Ascending aorta (tissue), 2 donors: ENCODE data around the gene OBP2B. TPM values are rescaled to one million over a fixed set of nuclear protein-coding genes. Genes with fewer than 3 reads are reported as not detected.

Experiments
- DNase-seq, 2 donors: peaks; one replicate each; pipeline ENCODE4 v3.0.0-alpha.2; 2019; ENCODE audit warnings: low spot score in 2 of 2
- H3K27ac ChIP-seq, 2 donors: fragments of 200-600 bp; sonication (generic); one replicate each; pipeline ENCODE4 v1.5.1; 2016 to 2017; ENCODE audit warnings: mild to moderate bottlenecking in 1 of 2
- H3K27me3 ChIP-seq: fragments of 200-600 bp; sonication (generic); one replicate; pipeline ENCODE4 v1.5.1; 2017
- H3K36me3 ChIP-seq, 2 donors: fragments of 200-600 bp; sonication (generic); one replicate each; pipeline ENCODE4 v1.5.1; 2016
- H3K4me1 ChIP-seq, 2 donors: fragments of 200-600 bp; sonication (generic); one replicate each; pipeline ENCODE4 v1.5.1; 2016 to 2017; ENCODE audit warnings: mild to moderate bottlenecking in 1 of 2
- H3K4me3 ChIP-seq, 2 donors: fragments of 200-600 bp; sonication (generic); one replicate each; pipeline ENCODE4 v1.5.1; 2016 to 2017; ENCODE audit warnings: mild to moderate bottlenecking in 1 of 2
- H3K9me3 ChIP-seq, 2 donors: fragments of 200-600 bp; sonication (generic); one replicate each; pipeline ENCODE4 v1.5.1; 2016
- CTCF ChIP-seq, 3 experiments: fragments of 200-600 bp in 2 of 3; fragments of 450-650 bp in 1 of 3; sonication (generic) in 2 of 3; IDR thresholded peaks; one replicate each; pipeline ENCODE4 v1.5.1; 2016 to 2019; ENCODE audit warnings: antibody characterized with exemption in 3 of 3, mild to moderate bottlenecking in 1 of 3, moderate library complexity in 1 of 3
- intact Hi-C: fragments of 100-400 bp; cut with DNase I; formaldehyde crosslinking; loops from one replicate; pipeline ENCODE4 v1.15.1; 2023
- total RNA-seq: library from RNA; depleted of rRNA; stranded (reverse); fragments of >200 nt; gene quantifications from one replicate; pipeline ENCODE4 v1.1.0, GENCODE V29; 2016

OBP2B gene
- total RNA-seq, 1 donor from 2014 or later = not detected

GRCh38 chr9:133242991-133243390 lies 33.9 kb upstream of the OBP2B start:
- no peak overlapping the region for H3K27ac ChIP-seq
- H3K36me3 ChIP-seq = no peaks in the 10 kb centered on the region
- no peak for TF ChIP-seq CTCF (IDR thresholded peaks at IDR 0.05)
- H3K4me1 ChIP-seq = no peaks in the 10 kb centered on the region
- no peak for DNase-seq
- intact Hi-C loops = no loop called here
- H3K27me3 ChIP-seq = no peaks in the 10 kb centered on the region
- no peak overlapping the region for H3K4me3 ChIP-seq
- no peaks in the 10 kb centered on the region for H3K9me3 ChIP-seq

DNA sequence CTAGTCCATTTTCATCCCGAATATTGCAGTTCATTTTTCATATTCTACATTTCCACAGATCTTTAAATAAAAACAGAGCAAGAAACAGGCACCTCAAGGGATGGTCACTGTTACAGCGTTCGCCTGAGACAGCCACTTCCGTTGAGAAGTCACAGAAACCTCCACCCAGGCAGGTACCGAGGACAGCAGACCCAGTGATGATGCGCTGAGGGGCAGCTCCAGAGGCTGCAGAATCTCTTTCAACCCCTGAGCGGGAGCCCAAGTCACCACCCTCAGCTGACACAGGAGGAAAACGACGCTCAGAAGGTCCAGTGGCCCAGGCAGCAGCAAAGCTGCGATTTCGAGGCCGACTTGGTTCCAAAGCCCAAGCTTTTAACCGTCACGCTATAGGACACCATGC lies 33.2 kb upstream of the OBP2B start:
- TF ChIP-seq CTCF (IDR thresholded peaks at IDR 0.05) = no peak
- intact Hi-C loops = no loop called here
- no peaks in the 10 kb centered on the region for H3K27me3 ChIP-seq

DNA sequence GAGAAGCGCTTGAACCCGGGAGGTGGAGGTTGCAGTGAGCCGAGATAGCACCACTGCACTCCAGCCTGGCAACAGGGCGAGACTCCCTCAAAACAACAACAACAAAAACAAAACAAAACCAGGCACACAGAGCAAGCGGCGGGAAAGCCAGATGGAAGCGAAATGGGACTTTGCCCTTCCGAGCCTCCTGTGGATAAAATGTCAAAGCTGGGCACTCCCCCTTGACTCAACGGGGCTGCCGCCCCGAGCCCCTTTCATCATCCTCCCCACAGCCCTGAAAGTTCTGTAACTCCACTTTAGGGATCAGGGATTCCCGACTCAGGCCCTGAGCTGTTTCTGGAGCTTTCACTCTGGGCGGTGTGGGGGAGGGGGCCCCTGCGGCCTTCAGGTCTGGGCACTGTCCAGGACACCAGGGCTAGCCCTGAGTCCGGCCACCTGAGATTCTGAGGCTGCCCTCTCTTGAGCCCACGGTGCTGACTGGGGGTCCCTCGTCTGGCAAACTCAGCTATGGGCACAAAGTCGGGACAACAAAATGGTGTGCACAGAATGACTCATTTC lies 30.6 kb upstream of the OBP2B start:
- H3K27ac ChIP-seq = no peak overlapping the region
- DNase-seq = peak in 1 of 2 donors; percentile 48
- no peaks in the 10 kb centered on the region for H3K9me3 ChIP-seq
- TF ChIP-seq CTCF (IDR thresholded peaks at IDR 0.05) = no peak
- H3K4me1 ChIP-seq = no peaks in the 10 kb centered on the region
- no peaks in the 10 kb centered on the region for H3K27me3 ChIP-seq
- intact Hi-C loops = no loop called here
- no peaks in the 10 kb centered on the region for H3K36me3 ChIP-seq
- no peak overlapping the region for H3K4me3 ChIP-seq

More for the DNA sequence above, 33.2 kb upstream of the OBP2B start:
- Histone ChIP-seq H3K27ac (no peak overlapping the region), H3K4me3 (no peak overlapping the region), H3K9me3 (no peaks in the 10 kb centered on the region), H3K4me1 (no peaks in the 10 kb centered on the region), H3K36me3 (no peaks in the 10 kb centered on the region)
- peak in 1 of 2 donors; percentile 27 for DNase-seq

DNA sequence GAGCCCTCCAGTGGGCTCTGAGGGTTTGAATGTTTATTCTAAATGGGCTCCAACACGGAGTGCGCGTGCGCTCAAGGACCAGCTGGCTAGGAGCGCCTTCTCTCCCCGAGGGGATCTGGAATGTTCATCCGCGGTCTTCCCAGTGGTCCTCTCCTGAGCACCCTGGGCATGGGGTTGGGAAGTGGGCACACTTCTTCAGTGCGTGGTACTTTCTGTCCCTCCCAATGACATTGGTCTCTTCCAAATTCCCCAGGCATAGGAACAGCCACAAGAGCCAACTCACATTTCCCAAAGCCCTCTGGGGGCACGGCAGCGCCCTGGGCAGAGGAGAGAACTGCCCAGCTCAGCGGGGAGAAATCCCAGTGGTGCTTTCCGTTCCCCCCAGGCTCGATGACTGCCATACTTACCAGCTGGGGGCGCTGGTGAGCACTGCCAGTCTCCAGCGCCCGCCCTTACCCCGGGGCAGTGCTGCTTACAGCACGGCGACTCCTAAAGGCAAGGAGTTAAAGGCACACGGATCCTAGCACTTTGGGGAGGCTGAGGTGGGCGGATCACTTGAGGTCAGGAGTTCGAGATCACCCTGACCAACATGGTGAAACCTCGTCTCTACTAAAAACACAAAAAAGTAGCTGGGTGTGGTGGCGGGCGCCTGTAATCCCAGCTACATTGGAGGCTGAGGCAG lies 29.9 kb upstream of the OBP2B start:
- Histone ChIP-seq H3K27ac (peak overlapping the region in 1 of 2 donors; percentile 18), H3K36me3 (no peaks in the 10 kb centered on the region), H3K4me1 (no peaks in the 10 kb centered on the region), H3K9me3 (no peaks in the 10 kb centered on the region), H3K27me3 (no peaks in the 10 kb centered on the region), H3K4me3 (peak overlapping the region; percentile 21 to 33)
- intact Hi-C loops = no loop called here
- DNase-seq = peak in 1 of 2 donors; percentile 66
- peak in 2 of 3 experiments; percentile 23 to 49 for TF ChIP-seq CTCF (IDR thresholded peaks at IDR 0.05)

DNA sequence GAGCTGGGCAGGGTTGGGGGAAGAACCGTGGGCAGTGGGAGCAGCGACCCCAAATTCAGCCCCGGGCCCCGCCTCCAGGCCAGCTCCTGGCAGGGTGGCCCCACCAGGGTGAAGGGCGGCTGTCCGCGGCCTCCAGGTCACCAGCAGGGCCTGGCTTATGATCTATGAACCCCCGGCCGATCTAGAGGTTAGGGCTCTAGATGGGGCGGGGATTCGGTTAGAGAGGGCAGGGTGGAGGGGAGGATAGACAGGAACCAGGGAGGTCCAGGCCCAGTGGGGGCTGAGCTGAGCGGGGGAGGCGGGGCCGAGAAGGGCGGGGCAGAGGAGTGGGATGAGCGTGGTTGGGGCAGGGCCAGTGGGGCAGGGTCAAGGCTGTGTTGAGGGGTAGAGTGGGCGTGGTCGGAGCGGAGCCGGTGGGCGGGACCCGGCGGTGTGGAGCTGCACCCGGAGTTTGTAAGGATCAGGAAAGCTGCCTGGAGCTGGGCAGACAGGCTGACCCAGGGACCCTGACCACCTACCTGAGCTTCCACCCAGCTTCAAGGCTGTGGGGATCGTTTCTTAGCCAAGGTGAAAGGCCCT lies 29.3 kb upstream of the OBP2B start:
- intact Hi-C loops = no loop called here
- no peaks in the 10 kb centered on the region for H3K9me3 ChIP-seq
- DNase-seq = peak in 1 of 2 donors; percentile 70
- no peaks in the 10 kb centered on the region for H3K4me1 ChIP-seq
- no peaks in the 10 kb centered on the region for H3K36me3 ChIP-seq
- H3K4me3 ChIP-seq = peak overlapping the region; percentile 21 to 33
- H3K27ac ChIP-seq = peak overlapping the region; percentile 4 to 70
- no peak for TF ChIP-seq CTCF (IDR thresholded peaks at IDR 0.05)
- H3K27me3 ChIP-seq = no peaks in the 10 kb centered on the region
